GM23338 (cell line): ENCODE results near the gene NXPE4. TPM values are rescaled to one million over a fixed set of nuclear protein-coding genes. Genes with fewer than 3 reads are reported as not detected.

Experiments used
- ATAC-seq: fragments of 200-7000 bp; cut with Tn5 transposase; 3 replicates; pipeline ENCODE4 v1.9.1; 2020
- DNase-seq: peaks from one replicate; pipeline ENCODE4 v3.0.0-alpha.2; 2015; ENCODE audit warnings: low spot score
- H2AFZ ChIP-seq: fragments of 200-600 bp; sonication (generic); 2 replicates; pipeline ENCODE4 v1.8.0; 2016; ENCODE audit warnings: antibody characterized with exemption, mild to moderate bottlenecking, moderate library complexity
- H3F3A ChIP-seq: fragments of 200-600 bp; sonication (generic); replicated peaks from 2 replicates; pipeline ENCODE4 v1.8.0; 2017; ENCODE audit warnings: antibody characterized with exemption, mixed run types, low read depth
- H3K27ac ChIP-seq: fragments of 200-600 bp; sonication (generic); 2 replicates; pipeline ENCODE4 v1.6.1; 2016; ENCODE audit warnings: low read depth
- H3K27me3 ChIP-seq: fragments of 200-600 bp; sonication (generic); 2 replicates; pipeline ENCODE4 v1.8.0; 2016; ENCODE audit warnings: mild to moderate bottlenecking, mixed run types, moderate library complexity; ENCODE audit not compliant: insufficient read depth
- H3K36me3 ChIP-seq: fragments of 200-600 bp; sonication (generic); 2 replicates; pipeline ENCODE4 v1.8.0; 2016; ENCODE audit warnings: mild to moderate bottlenecking; ENCODE audit not compliant: insufficient read depth
- H3K4me1 ChIP-seq: fragments of 200-600 bp; sonication (generic); 2 replicates; pipeline ENCODE4 v1.8.0; 2016; ENCODE audit warnings: mild to moderate bottlenecking, moderate library complexity; ENCODE audit not compliant: insufficient read depth
- H3K4me2 ChIP-seq: fragments of 200-600 bp; sonication (generic); 2 replicates; pipeline ENCODE4 v1.7.1; 2017; ENCODE audit warnings: mixed run types
- H3K4me3 ChIP-seq: fragments of 200-600 bp; sonication (generic); 2 replicates; pipeline ENCODE4 v1.6.1; 2016; ENCODE audit warnings: mixed run types
- H3K79me2 ChIP-seq: fragments of 200-600 bp; sonication (generic); replicated peaks from 2 replicates; pipeline ENCODE4 v1.8.0; 2017; ENCODE audit warnings: mild to moderate bottlenecking; ENCODE audit not compliant: insufficient read depth
- H3K9me2 ChIP-seq: fragments of 200-600 bp; sonication (generic); 2 replicates; pipeline ENCODE4 v1.8.0; 2017; ENCODE audit not compliant: insufficient read depth
- H4K20me1 ChIP-seq: fragments of 200-600 bp; sonication (generic); replicated peaks from 2 replicates; pipeline ENCODE4 v1.8.0; 2017; ENCODE audit warnings: mild to moderate bottlenecking; ENCODE audit not compliant: insufficient read depth
- H3K27ac Mint-ChIP-seq: 2 replicates; pipeline ENCODE4 v1.8.0; 2020; ENCODE audit warnings: inconsistent platforms, mild to moderate bottlenecking, moderate library complexity, mixed read lengths
- H3K27me3 Mint-ChIP-seq: 3 replicates; pipeline ENCODE4 v1.8.0; 2022; ENCODE audit warnings: low read depth, mild to moderate bottlenecking, moderate library complexity, mixed read lengths, inconsistent platforms; ENCODE audit not compliant: insufficient read depth, poor library complexity
- H3K36me3 Mint-ChIP-seq: 3 replicates; pipeline ENCODE4 v1.8.0; 2021; ENCODE audit warnings: low read depth, mild to moderate bottlenecking, inconsistent platforms, moderate library complexity, mixed read lengths
- H3K4me1 Mint-ChIP-seq: 3 replicates; pipeline ENCODE4 v1.8.0; 2020; ENCODE audit warnings: mild to moderate bottlenecking, inconsistent platforms, mixed read lengths
- H3K4me3 Mint-ChIP-seq: 3 replicates; pipeline ENCODE4 v1.8.0; 2021; ENCODE audit warnings: moderate library complexity, mild to moderate bottlenecking, inconsistent platforms, mixed read lengths
- H3K9me3 Mint-ChIP-seq: 3 replicates; pipeline ENCODE4 v1.8.0; 2020; ENCODE audit warnings: moderate library complexity, mild to moderate bottlenecking, inconsistent platforms, mixed read lengths
- NANOG ChIP-seq: IDR thresholded peaks from 2 replicates; pipeline ENCODE4 v1.6.1; 2016; ENCODE audit warnings: antibody characterized with exemption, borderline replicate concordance
- REST ChIP-seq: IDR thresholded peaks from one replicate; pipeline ENCODE4 v1.6.1; 2018; ENCODE audit warnings: antibody characterized with exemption; ENCODE audit not compliant: unreplicated experiment
- STAT1 ChIP-seq: IDR thresholded peaks from one replicate; pipeline ENCODE4 v1.6.1; 2016; ENCODE audit warnings: antibody characterized with exemption; ENCODE audit not compliant: unreplicated experiment
- ZNF462 ChIP-seq: fragments of 250-450 bp; sonication (Bioruptor Pico); IDR thresholded peaks from 2 replicates; pipeline ENCODE4 v1.5.0; 2020; ENCODE audit warnings: mild to moderate bottlenecking, moderate library complexity
- polyA plus RNA-seq: library from polyadenylated mRNA; unstranded; fragments of >200 nt; fragmentation: Nextera tagmentation; extraction: Ambion mirVana; gene quantifications from 2 replicates; pipeline ENCODE4 v1.2.1, GENCODE V29; 2016
- total RNA-seq: library from RNA; depleted of rRNA; stranded (reverse); fragments of >200 nt; shearing (Covaris generic); gene quantifications from 2 replicates; pipeline ENCODE4 v1.2.3, GENCODE V29; 2014
- TF ChIP-seq, protein P1 (sequence below), 2 experiments: fragments of 200-600 bp in 1 of 2; sonication (generic) in 1 of 2; conservative IDR thresholded peaks; 2 replicates each; pipeline versions ENCODE4 v1.5.1 to v1.6.1; 2016 to 2017; ENCODE audit warnings: antibody characterized with exemption in 2 of 2, low read depth in 2 of 2, mild to moderate bottlenecking in 2 of 2, moderate library complexity in 1 of 2

Gene NXPE4
- total and polyA plus RNA-seq, 2 experiments from 2014 or later, result not detected

- H3K27ac ChIP-seq, result no peak overlapping the region
- DNase-seq, result peak; percentile 1
- peaks cover 49% of the 10 kb centered on the region for H3K9me3 Mint-ChIP-seq
- H3F3A ChIP-seq, result peaks cover 9% of the 10 kb centered on the region; the same call in 1 of the 2 replicates
- H3K4me1 Mint-ChIP-seq, result no peaks in the 10 kb centered on the region
- H3K4me3 ChIP-seq, result no peak overlapping the region
- H2AFZ ChIP-seq, result no peak overlapping the region
- H3K4me2 ChIP-seq, result no peak overlapping the region
- H4K20me1 ChIP-seq, result no peaks in the 10 kb centered on the region
- peaks cover 3% of the 10 kb centered on the region; the same call in 1 of the 2 replicates for H3K9me2 ChIP-seq
- ATAC-seq, result no peak
- H3K27me3 ChIP-seq, result no peaks in the 10 kb centered on the region
- H3K36me3 ChIP-seq, result no peaks in the 10 kb centered on the region
- H3K27me3 Mint-ChIP-seq, result no peaks in the 10 kb centered on the region
- no peaks in the 10 kb centered on the region for H3K4me1 ChIP-seq
- H3K79me2 ChIP-seq, result no peaks in the 10 kb centered on the region
- no peak overlapping the region for H3K27ac Mint-ChIP-seq
- no peak overlapping the region for H3K4me3 Mint-ChIP-seq
- peaks cover 9% of the 10 kb centered on the region; the same call in 1 of the 3 replicates for H3K36me3 Mint-ChIP-seq
- TF ChIP-seq REST (no peak), NANOG (no peak), ZNF462 (CRISPR knock-in tag) (no peak), STAT1 (no peak)
- TF ChIP-seq, protein P1, sequence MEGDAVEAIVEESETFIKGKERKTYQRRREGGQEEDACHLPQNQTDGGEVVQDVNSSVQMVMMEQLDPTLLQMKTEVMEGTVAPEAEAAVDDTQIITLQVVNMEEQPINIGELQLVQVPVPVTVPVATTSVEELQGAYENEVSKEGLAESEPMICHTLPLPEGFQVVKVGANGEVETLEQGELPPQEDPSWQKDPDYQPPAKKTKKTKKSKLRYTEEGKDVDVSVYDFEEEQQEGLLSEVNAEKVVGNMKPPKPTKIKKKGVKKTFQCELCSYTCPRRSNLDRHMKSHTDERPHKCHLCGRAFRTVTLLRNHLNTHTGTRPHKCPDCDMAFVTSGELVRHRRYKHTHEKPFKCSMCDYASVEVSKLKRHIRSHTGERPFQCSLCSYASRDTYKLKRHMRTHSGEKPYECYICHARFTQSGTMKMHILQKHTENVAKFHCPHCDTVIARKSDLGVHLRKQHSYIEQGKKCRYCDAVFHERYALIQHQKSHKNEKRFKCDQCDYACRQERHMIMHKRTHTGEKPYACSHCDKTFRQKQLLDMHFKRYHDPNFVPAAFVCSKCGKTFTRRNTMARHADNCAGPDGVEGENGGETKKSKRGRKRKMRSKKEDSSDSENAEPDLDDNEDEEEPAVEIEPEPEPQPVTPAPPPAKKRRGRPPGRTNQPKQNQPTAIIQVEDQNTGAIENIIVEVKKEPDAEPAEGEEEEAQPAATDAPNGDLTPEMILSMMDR (conservative IDR thresholded peaks at IDR 0.05; ENCODE audit: low read depth in 2 of 2), result peak in 1 of 2 experiments; percentile 43; a peak in 2 of 4 replicates
Measured at GRCh38 chr11:114610984-114611944, 15.7 kb upstream of the NXPE4 start.
